IMR-90 (cell line): ENCODE results near the gene MAPRE3. TPM values are rescaled to one million over a fixed set of nuclear protein-coding genes. Genes with fewer than 3 reads are reported as not detected.

Source experiments
- ATAC-seq: fragments of 200-7000 bp; cut with Tn5 transposase; 2 replicates; pipeline ENCODE4 v1.9.1; 2020; ENCODE audit warnings: low read depth, mild to moderate bottlenecking, moderate library complexity
- BruUV-seq: library from RNA; stranded (reverse); fragments of 400-500 nt; replicated peaks from 2 replicates; lab custom pipeline; 2021; lab: Mats Ljungman, UMichigan
- CTCF ChIA-PET: fragments of 300-600 bp; formaldehyde crosslinking; extraction: SDS; loops from one replicate; lab custom pipeline; 2021; ENCODE audit warnings: antibody characterized with exemption; lab: Yijun Ruan, JAX
- POLR2A ChIA-PET: fragments of 300-600 bp; sonication (Branson Sonifier 250); formaldehyde crosslinking; loops from one replicate; lab custom pipeline; 2022; ENCODE audit warnings: antibody characterized with exemption; ENCODE audit not compliant: unreplicated experiment; lab: Charles Lee
- DNase-seq: peaks from one replicate; pipeline ENCODE4 v3.0.0; 2013
- H2AFZ ChIP-seq: replicated peaks from 2 replicates; pipeline ENCODE3; 2013; ENCODE audit warnings: low read length, mild to moderate bottlenecking; ENCODE audit not compliant: poor library complexity
- H2AK5ac ChIP-seq: 2 replicates; pipeline ENCODE4 v1.6.1; 2013; ENCODE audit warnings: low read depth, low read length, inconsistent platforms
- H2AK9ac ChIP-seq: replicated peaks from 2 replicates; pipeline ENCODE3; 2013; ENCODE audit warnings: mild to moderate bottlenecking, low read depth, low read length, moderate library complexity; ENCODE audit not compliant: poor library complexity
- H2BK120ac ChIP-seq: 2 replicates; pipeline ENCODE4 v1.6.1; 2013; ENCODE audit warnings: low read depth, low read length, inconsistent platforms
- H2BK15ac ChIP-seq: 3 replicates; pipeline ENCODE4 v1.6.1; 2013; ENCODE audit warnings: low read depth, low read length, inconsistent platforms
- H2BK20ac ChIP-seq: 2 replicates; pipeline ENCODE4 v1.6.1; 2013; ENCODE audit warnings: low read depth, mild to moderate bottlenecking, inconsistent platforms, low read length, moderate library complexity
- H2BK5ac ChIP-seq: 2 replicates; pipeline ENCODE4 v1.6.1; 2013; ENCODE audit warnings: mild to moderate bottlenecking, low read depth, low read length, inconsistent platforms; ENCODE audit not compliant: poor library complexity, severe bottlenecking
- H3K14ac ChIP-seq: replicated peaks from 2 replicates; pipeline ENCODE4 v1.6.1; 2013; ENCODE audit warnings: low read depth, low read length, inconsistent platforms
- H3K18ac ChIP-seq: 2 replicates; pipeline ENCODE4 v1.6.1; 2013; ENCODE audit warnings: low read depth, low read length, control low read depth
- H3K23ac ChIP-seq: 2 replicates; pipeline ENCODE4 v1.6.1; 2013; ENCODE audit warnings: low read depth, low read length, inconsistent platforms
- H3K27ac ChIP-seq: 2 replicates; pipeline ENCODE4 v1.5.1; 2013; ENCODE audit warnings: mild to moderate bottlenecking, control low read depth, low read length; ENCODE audit not compliant: insufficient read depth
- H3K27me3 ChIP-seq: 2 replicates; pipeline ENCODE4 v1.6.1; 2013; ENCODE audit warnings: low read length; ENCODE audit not compliant: control insufficient read depth, insufficient read depth
- H3K36me3 ChIP-seq: 2 replicates; pipeline ENCODE4 v1.6.1; 2013; ENCODE audit warnings: low read length, mixed read lengths; ENCODE audit not compliant: control insufficient read depth, insufficient read depth
- H3K4ac ChIP-seq: 2 replicates; pipeline ENCODE4 v1.6.1; 2013; ENCODE audit warnings: low read depth, low read length, inconsistent platforms
- H3K4me1 ChIP-seq: 2 replicates; pipeline ENCODE4 v1.6.1; 2013; ENCODE audit warnings: low read length, mixed read lengths; ENCODE audit not compliant: control insufficient read depth, insufficient read depth
- H3K4me2 ChIP-seq: 2 replicates; pipeline ENCODE4 v1.6.1; 2013; ENCODE audit warnings: low read depth, mild to moderate bottlenecking, control low read depth, low read length, moderate library complexity
- H3K4me3 ChIP-seq: 2 replicates; pipeline ENCODE4 v1.5.1; 2013; ENCODE audit warnings: low read depth, mild to moderate bottlenecking, control low read depth, low read length, moderate library complexity; ENCODE audit not compliant: insufficient read depth
- H3K56ac ChIP-seq: 2 replicates; pipeline ENCODE4 v1.6.1; 2013; ENCODE audit warnings: low read length, inconsistent platforms; ENCODE audit not compliant: insufficient read depth; ENCODE audit errors: extremely low read depth
- H3K79me1 ChIP-seq, 2 experiments: 2 replicates each; pipeline ENCODE4 v1.6.1; 2013; ENCODE audit warnings: low read length in 2 of 2, inconsistent platforms in 1 of 2, low read depth in 1 of 2
- H3K9ac ChIP-seq: 2 replicates; pipeline ENCODE4 v1.6.1; 2013; ENCODE audit warnings: low read depth, low read length, control low read depth
- H3K9me1 ChIP-seq: 2 replicates; pipeline ENCODE4 v1.6.1; 2013; ENCODE audit warnings: low read length, inconsistent platforms; ENCODE audit not compliant: insufficient read depth
- H3K9me3 ChIP-seq: 2 replicates; pipeline ENCODE4 v1.6.1; 2013; ENCODE audit warnings: low read length; ENCODE audit not compliant: control insufficient read depth, insufficient read depth
- H4K20me1 ChIP-seq: 2 replicates; pipeline ENCODE4 v1.6.1; 2013; ENCODE audit warnings: low read length, inconsistent platforms; ENCODE audit not compliant: insufficient read depth
- H4K5ac ChIP-seq: 2 replicates; pipeline ENCODE4 v1.6.1; 2013; ENCODE audit warnings: mild to moderate bottlenecking, low read depth, low read length, control low read depth
- H4K8ac ChIP-seq, 2 experiments: 2 replicates each; pipeline ENCODE4 v1.6.1; 2013; ENCODE audit warnings: low read depth in 2 of 2, low read length in 2 of 2, control low read depth in 1 of 2, inconsistent platforms in 1 of 2
- H4K91ac ChIP-seq: 2 replicates; pipeline ENCODE4 v1.6.1; 2013; ENCODE audit warnings: low read depth, low read length, inconsistent platforms; ENCODE audit not compliant: insufficient read depth
- BHLHE40 ChIP-seq: fragments of 150-350 bp; IDR thresholded peaks from 2 replicates; pipeline ENCODE4 v1.6.1; 2016; ENCODE audit warnings: mild to moderate bottlenecking, low read depth, low read length
- FOS ChIP-seq: fragments of 150-350 bp; IDR thresholded peaks from 2 replicates; pipeline ENCODE4 v1.6.1; 2016; ENCODE audit warnings: low read depth, low read length
- MAZ ChIP-seq: IDR thresholded peaks from 2 replicates; pipeline ENCODE4 v1.6.1; 2012; ENCODE audit warnings: low read depth, mild to moderate bottlenecking, low read length, improper control_type of control experiment, moderate library complexity, borderline replicate concordance
- MXI1 ChIP-seq: IDR thresholded peaks from 2 replicates; pipeline ENCODE4 v1.6.1; 2012; ENCODE audit warnings: low read depth, mild to moderate bottlenecking, low read length, moderate library complexity, borderline replicate concordance
- NFE2L2 ChIP-seq: fragments of 150-350 bp; IDR thresholded peaks from 2 replicates; pipeline ENCODE4 v1.6.1; 2016; ENCODE audit warnings: low read depth, mild to moderate bottlenecking, low read length
- POLR2A ChIP-seq: IDR thresholded peaks from 2 replicates; pipeline ENCODE4 v1.6.1; 2012; ENCODE audit warnings: mild to moderate bottlenecking, low read depth, low read length
- RFX5 ChIP-seq: IDR thresholded peaks from 2 replicates; pipeline ENCODE4 v1.8.0; 2012; ENCODE audit warnings: low read depth, mild to moderate bottlenecking, low read length, moderate library complexity
- SMC3 ChIP-seq: fragments of 150-350 bp; IDR thresholded peaks from 2 replicates; pipeline ENCODE4 v1.6.1; 2016; ENCODE audit warnings: low read depth, mild to moderate bottlenecking, antibody characterized with exemption, low read length, moderate library complexity
- WGBS, 2 experiments: methylation state at CpG; one replicate each; pipeline versions ENCODE4 v1.1.5 to v1.1.7; 2013; ENCODE audit warnings: missing lambda C conversion rate in 2 of 2; ENCODE audit not compliant: insufficient read length in 1 of 2; ENCODE audit errors: extremely low coverage in 2 of 2; 5-methylcytosine and 5-hydroxymethylcytosine counted together
- dilution Hi-C: fragments of 300-500 bp; cut with HindIII; formaldehyde crosslinking; loops from one replicate; pipeline ENCODE4 v1.14.3; 2018; ENCODE audit warnings: low sequenced_read_pairs; ENCODE audit not compliant: unreplicated experiment
- in situ Hi-C: fragments of 300-500 bp; cut with MboI; formaldehyde crosslinking; loops from 3 replicates; pipeline ENCODE4 v1.14.3; 2019; ENCODE audit warnings: low sequenced_read_pairs, inconsistent platforms, mixed read lengths
- intact Hi-C: fragments of 100-400 bp; cut with micrococcal nuclease; formaldehyde crosslinking; loops from 2 replicates; pipeline ENCODE4 v1.10.0; 2022
- polyA plus RNA-seq, 3 experiments: library from polyadenylated mRNA; depleted of rRNA; stranded (reverse); fragments of >200 nt; gene quantifications; 2 replicates each; pipeline ENCODE4 v1.2.3, GENCODE V29; 2012; ENCODE audit warnings: low replicate concordance in 1 of 3
- total RNA-seq: library from RNA; depleted of rRNA; stranded (reverse); fragments of >200 nt; gene quantifications from 2 replicates; pipeline ENCODE4 v1.2.3, GENCODE V29; 2012
- TF ChIP-seq, protein P1 (sequence below): conservative IDR thresholded peaks from 2 replicates; pipeline ENCODE4 v1.5.1; 2012; ENCODE audit warnings: mild to moderate bottlenecking, low read depth, low read length, improper control_type of control experiment
- TF ChIP-seq, protein P2 (sequence below): fragments of 150-350 bp; IDR thresholded peaks from 2 replicates; pipeline ENCODE4 v1.6.1; 2016; ENCODE audit warnings: low read depth, mild to moderate bottlenecking, low read length, moderate library complexity, borderline replicate concordance

The MAPRE3 gene
- total and polyA plus RNA-seq, 2 of the 4 experiments (the other 2 are of a cell fraction) = 1.8 to 20.3 TPM

DNA sequence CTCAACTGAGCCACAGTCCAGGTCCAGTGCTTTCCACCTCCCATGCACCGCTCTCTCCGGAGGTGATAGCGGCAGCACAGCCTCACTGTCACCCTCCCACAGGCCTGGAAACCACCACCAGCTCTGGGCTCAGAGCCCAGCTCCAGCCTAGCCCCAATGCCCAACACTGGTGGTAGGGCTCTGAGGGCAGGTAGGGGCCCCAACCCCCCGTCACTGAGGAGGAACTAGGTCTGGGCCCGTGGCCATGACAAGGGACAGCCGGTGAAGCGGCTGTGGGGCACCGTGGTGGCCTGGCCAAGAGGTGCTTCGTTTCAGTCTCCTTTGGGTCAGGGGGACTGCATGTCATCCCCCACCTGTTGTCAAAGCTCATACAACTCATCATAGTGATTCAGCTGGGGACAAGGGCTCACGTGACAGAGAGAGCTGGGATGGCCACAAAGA lies 56.8 kb downstream of the MAPRE3 start:
- intact Hi-C loops = no loop called here
- dilution Hi-C loops = no loop called here
- CTCF ChIA-PET = no interaction called here

More for the DNA sequence above, 56.8 kb downstream of the MAPRE3 start:
- H2BK5ac ChIP-seq = no peak overlapping the region
- no peak overlapping the region for H2AK5ac ChIP-seq
- H4K5ac ChIP-seq = no peak overlapping the region
- H2BK120ac ChIP-seq = no peak overlapping the region
- POLR2A ChIA-PET = no interaction called here
- peaks cover 2% of the 10 kb centered on the region; the same call in 1 of the 2 replicates for H3K4me1 ChIP-seq
- no peak overlapping the region for H2BK20ac ChIP-seq
- H3K23ac ChIP-seq = no peak overlapping the region
- peaks cover 30 to 60% of the 10 kb centered on the region in 2 experiments for H3K79me1 ChIP-seq
- no peak overlapping the region for H4K91ac ChIP-seq
- no peak overlapping the region for H3K4me2 ChIP-seq
- H3K4ac ChIP-seq = no peak overlapping the region
- H2AFZ ChIP-seq = no peak overlapping the region
- H4K8ac ChIP-seq = no peak overlapping the region
- ATAC-seq = no peak
- peaks cover 15% of the 10 kb centered on the region; the same call in 1 of the 2 replicates for H4K20me1 ChIP-seq
- H2AK9ac ChIP-seq = no peak overlapping the region
- H3K4me3 ChIP-seq = no peak overlapping the region
- H3K56ac ChIP-seq = no peak overlapping the region
- H3K9ac ChIP-seq = no peak overlapping the region
- peaks cover 1% of the 10 kb centered on the region for H3K9me1 ChIP-seq
- no peaks in the 10 kb centered on the region for H3K9me3 ChIP-seq
- H3K27ac ChIP-seq = no peak overlapping the region
- TF ChIP-seq, protein P1, sequence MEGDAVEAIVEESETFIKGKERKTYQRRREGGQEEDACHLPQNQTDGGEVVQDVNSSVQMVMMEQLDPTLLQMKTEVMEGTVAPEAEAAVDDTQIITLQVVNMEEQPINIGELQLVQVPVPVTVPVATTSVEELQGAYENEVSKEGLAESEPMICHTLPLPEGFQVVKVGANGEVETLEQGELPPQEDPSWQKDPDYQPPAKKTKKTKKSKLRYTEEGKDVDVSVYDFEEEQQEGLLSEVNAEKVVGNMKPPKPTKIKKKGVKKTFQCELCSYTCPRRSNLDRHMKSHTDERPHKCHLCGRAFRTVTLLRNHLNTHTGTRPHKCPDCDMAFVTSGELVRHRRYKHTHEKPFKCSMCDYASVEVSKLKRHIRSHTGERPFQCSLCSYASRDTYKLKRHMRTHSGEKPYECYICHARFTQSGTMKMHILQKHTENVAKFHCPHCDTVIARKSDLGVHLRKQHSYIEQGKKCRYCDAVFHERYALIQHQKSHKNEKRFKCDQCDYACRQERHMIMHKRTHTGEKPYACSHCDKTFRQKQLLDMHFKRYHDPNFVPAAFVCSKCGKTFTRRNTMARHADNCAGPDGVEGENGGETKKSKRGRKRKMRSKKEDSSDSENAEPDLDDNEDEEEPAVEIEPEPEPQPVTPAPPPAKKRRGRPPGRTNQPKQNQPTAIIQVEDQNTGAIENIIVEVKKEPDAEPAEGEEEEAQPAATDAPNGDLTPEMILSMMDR = no peak
- no peak for TF ChIP-seq BHLHE40
- no peak for TF ChIP-seq RFX5
- no peak for TF ChIP-seq NFE2L2
- TF ChIP-seq FOS = no peak
- TF ChIP-seq, protein P2, sequence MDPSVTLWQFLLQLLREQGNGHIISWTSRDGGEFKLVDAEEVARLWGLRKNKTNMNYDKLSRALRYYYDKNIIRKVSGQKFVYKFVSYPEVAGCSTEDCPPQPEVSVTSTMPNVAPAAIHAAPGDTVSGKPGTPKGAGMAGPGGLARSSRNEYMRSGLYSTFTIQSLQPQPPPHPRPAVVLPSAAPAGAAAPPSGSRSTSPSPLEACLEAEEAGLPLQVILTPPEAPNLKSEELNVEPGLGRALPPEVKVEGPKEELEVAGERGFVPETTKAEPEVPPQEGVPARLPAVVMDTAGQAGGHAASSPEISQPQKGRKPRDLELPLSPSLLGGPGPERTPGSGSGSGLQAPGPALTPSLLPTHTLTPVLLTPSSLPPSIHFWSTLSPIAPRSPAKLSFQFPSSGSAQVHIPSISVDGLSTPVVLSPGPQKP = no peak
- TF ChIP-seq POLR2A = no peak
- no peak for TF ChIP-seq SMC3
- TF ChIP-seq MAZ = no peak
- no peak for TF ChIP-seq MXI1
- in situ Hi-C loops = no loop called here
- H3K36me3 ChIP-seq = peaks cover 45% of the 10 kb centered on the region
- H3K27me3 ChIP-seq = no peaks in the 10 kb centered on the region
- WGBS, 2 experiments = 80% methylated on average over 1 of the region's 10 CpGs; no CpG with 5 or more reads in 1 of the 2 experiments
- no peak overlapping the region for H3K18ac ChIP-seq
- H3K14ac ChIP-seq = no peak overlapping the region
- no peak for DNase-seq
- BruUV-seq = no TSS peak
- H2BK15ac ChIP-seq = no peak overlapping the region
